SHP77 (cell line): ENCODE data around the gene PALLD.
"Not testable (repeated sequence)": the region's sequence is repeated elsewhere in the genome, so short reads cannot be mapped to it uniquely, and the experiment has no call there.

ENCODE experiments used
- DNase-seq, 2 experiments: peaks; one replicate each; lab custom pipeline; 2025; lab: John Stamatoyannopoulos, UW

Gene PALLD

GRCh38 chr4:168917138-168917779, 420.4 kb downstream of the PALLD start:
- DNase-seq: no peak

GRCh38 chr4:168919706-168920324, 423.0 kb downstream of the PALLD start:
- DNase-seq: no peak

- no peak for DNase-seq
These were observed 423.7 kb downstream of the PALLD start for GRCh38 chr4:168920441-168921065.

- DNase-seq: peak; percentile 37 to 42
These were observed 426.8 kb downstream of the PALLD start for GRCh38 chr4:168923526-168924194.

GRCh38 chr4:168924667-168925066, 427.8 kb downstream of the PALLD start:
- DNase-seq: no peak

- no peak for DNase-seq
These were observed 429.1 kb downstream of the PALLD start for GRCh38 chr4:168925789-168926490.

- DNase-seq: no peak
These were observed 431.5 kb downstream of the PALLD start for GRCh38 chr4:168928346-168928745.

GRCh38 chr4:168928875-168929274, 432.0 kb downstream of the PALLD start:
- DNase-seq: no peak

GRCh38 chr4:168930413-168931196, 433.8 kb downstream of the PALLD start:
- DNase-seq: no peak

GRCh38 chr4:168931215-168931650, 434.4 kb downstream of the PALLD start:
- no peak for DNase-seq

GRCh38 chr4:168932138-168932537, 435.3 kb downstream of the PALLD start:
- no peak for DNase-seq

- DNase-seq: no peak
These were observed 436.6 kb downstream of the PALLD start for GRCh38 chr4:168933423-168933822.

GRCh38 chr4:168937473-168937872, 440.6 kb downstream of the PALLD start:
- not testable (repeated sequence) for DNase-seq

- no peak for DNase-seq
These were observed 446.1 kb downstream of the PALLD start for GRCh38 chr4:168942985-168943384.

GRCh38 chr4:168945291-168945690, 448.4 kb downstream of the PALLD start:
- DNase-seq: no peak

- DNase-seq: not testable (repeated sequence)
These were observed 456.0 kb downstream of the PALLD start for GRCh38 chr4:168952821-168953246.

GRCh38 chr4:168955674-168956073, 458.8 kb downstream of the PALLD start:
- DNase-seq: no peak

GRCh38 chr4:168960716-168961115, 463.9 kb downstream of the PALLD start:
- no peak for DNase-seq

GRCh38 chr4:168972596-168972995, 475.7 kb downstream of the PALLD start:
- no peak for DNase-seq
